Stimulated activated naive B cell treated with anti-CD40 and anti-IgM and Interleukin-4, amounts not matched to agents 10 μg/mL and 1 μg/mL and 100 μg/mL, for 72 hours (primary cell): ENCODE measurements around the gene CAMTA1.

ENCODE experiments used
- ATAC-seq, 2 donors: fragments of 150-1000 bp; cut with Tn5 transposase; replicated peaks; 2 replicates each; pipeline ENCODE4 v1.10.0; 2021; ENCODE audit warnings: moderate library complexity in 1 of 2
- DNase-seq: peaks from one replicate; pipeline ENCODE4 v3.0.0; 2021
- H3K27ac Mint-ChIP-seq: one replicate; pipeline ENCODE4 v1.8.0; 2022; ENCODE audit warnings: mild to moderate bottlenecking, mixed read lengths
- H3K27me3 Mint-ChIP-seq, 2 donors: one replicate each; pipeline ENCODE4 v1.8.0; 2022; ENCODE audit warnings: mixed read lengths in 2 of 2
- H3K36me3 Mint-ChIP-seq, 2 donors: one replicate each; pipeline ENCODE4 v1.8.0; 2022; ENCODE audit warnings: mixed read lengths in 2 of 2, mild to moderate bottlenecking in 1 of 2
- H3K4me1 Mint-ChIP-seq, 2 donors: one replicate each; pipeline ENCODE4 v1.8.0; 2022; ENCODE audit warnings: mixed read lengths in 2 of 2, mild to moderate bottlenecking in 1 of 2
- H3K4me3 Mint-ChIP-seq, 2 donors: one replicate each; pipeline ENCODE4 v1.8.0; 2022; ENCODE audit warnings: mild to moderate bottlenecking in 2 of 2, mixed read lengths in 2 of 2, moderate library complexity in 1 of 2
- H3K9me3 Mint-ChIP-seq, 2 donors: one replicate each; pipeline ENCODE4 v1.8.0; 2022; ENCODE audit warnings: mixed read lengths in 2 of 2, mild to moderate bottlenecking in 1 of 2

The CAMTA1 gene

GRCh38 chr1:7292036-7292681 lies 506.9 kb downstream of the CAMTA1 start:
- no peak overlapping the region for H3K4me3 Mint-ChIP-seq
- no peak overlapping the region for H3K27ac Mint-ChIP-seq
- H3K4me1 Mint-ChIP-seq: no peaks in the 10 kb centered on the region
- H3K9me3 Mint-ChIP-seq: peaks cover 3 to 7% of the 10 kb centered on the region in 2 donors
- no peak for DNase-seq
- H3K27me3 Mint-ChIP-seq: peaks cover 0 to 4% of the 10 kb centered on the region in 2 donors
- ATAC-seq: no peak
- no peaks in the 10 kb centered on the region for H3K36me3 Mint-ChIP-seq

- peaks cover 3 to 4% of the 10 kb centered on the region in 2 donors for H3K27me3 Mint-ChIP-seq
- H3K4me3 Mint-ChIP-seq: no peak overlapping the region
- ATAC-seq (no peak), DNase-seq (no peak)
- H3K27ac Mint-ChIP-seq: no peak overlapping the region
- H3K36me3 Mint-ChIP-seq: no peaks in the 10 kb centered on the region
- no peaks in the 10 kb centered on the region for H3K4me1 Mint-ChIP-seq
- peaks cover 3 to 7% of the 10 kb centered on the region in 2 donors for H3K9me3 Mint-ChIP-seq
Observed at GRCh38 chr1:7292714-7293419, 507.6 kb downstream of the CAMTA1 start.

GRCh38 chr1:7293702-7294629 lies 508.7 kb downstream of the CAMTA1 start:
- Mint-ChIP-seq H3K36me3 (no peaks in the 10 kb centered on the region), H3K4me3 (no peak overlapping the region), H3K27ac (no peak overlapping the region), H3K9me3 (peaks cover 3 to 7% of the 10 kb centered on the region in 2 donors), H3K27me3 (peaks cover 4 to 9% of the 10 kb centered on the region in 2 donors), H3K4me1 (no peaks in the 10 kb centered on the region)
- DNase-seq: no peak
- ATAC-seq: no peak

- H3K4me3 Mint-ChIP-seq: no peak overlapping the region
- H3K36me3 Mint-ChIP-seq: no peaks in the 10 kb centered on the region
- H3K9me3 Mint-ChIP-seq: peaks cover 3 to 7% of the 10 kb centered on the region in 2 donors
- ATAC-seq: no peak
- no peaks in the 10 kb centered on the region for H3K4me1 Mint-ChIP-seq
- no peak overlapping the region for H3K27ac Mint-ChIP-seq
- no peak for DNase-seq
- peaks cover 8 to 14% of the 10 kb centered on the region in 2 donors for H3K27me3 Mint-ChIP-seq
Observed at GRCh38 chr1:7294636-7295035, 509.4 kb downstream of the CAMTA1 start.

GRCh38 chr1:7295946-7296345 lies 510.7 kb downstream of the CAMTA1 start:
- H3K36me3 Mint-ChIP-seq: no peaks in the 10 kb centered on the region
- peaks cover 3 to 7% of the 10 kb centered on the region in 2 donors for H3K9me3 Mint-ChIP-seq
- H3K4me1 Mint-ChIP-seq: no peaks in the 10 kb centered on the region
- ATAC-seq (no peak), DNase-seq (no peak)
- H3K27me3 Mint-ChIP-seq: peaks cover 9 to 15% of the 10 kb centered on the region in 2 donors
- no peak overlapping the region for H3K27ac Mint-ChIP-seq
- H3K4me3 Mint-ChIP-seq: no peak overlapping the region

- H3K4me3 Mint-ChIP-seq: no peak overlapping the region
- ATAC-seq: no peak
- H3K36me3 Mint-ChIP-seq: no peaks in the 10 kb centered on the region
- no peak overlapping the region for H3K27ac Mint-ChIP-seq
- H3K9me3 Mint-ChIP-seq: peaks cover 3 to 7% of the 10 kb centered on the region in 2 donors
- H3K27me3 Mint-ChIP-seq: peaks cover 12 to 15% of the 10 kb centered on the region in 2 donors
- H3K4me1 Mint-ChIP-seq: no peaks in the 10 kb centered on the region
- DNase-seq: no peak
Observed at GRCh38 chr1:7296968-7297367, 511.7 kb downstream of the CAMTA1 start.

- DNase-seq (no peak), ATAC-seq (no peak)
- H3K4me3 Mint-ChIP-seq: no peak overlapping the region
- no peak overlapping the region for H3K27ac Mint-ChIP-seq
- peaks cover 12 to 15% of the 10 kb centered on the region in 2 donors for H3K27me3 Mint-ChIP-seq
- peaks cover 3 to 7% of the 10 kb centered on the region in 2 donors for H3K9me3 Mint-ChIP-seq
- H3K36me3 Mint-ChIP-seq: no peaks in the 10 kb centered on the region
- no peaks in the 10 kb centered on the region for H3K4me1 Mint-ChIP-seq
Observed at GRCh38 chr1:7298145-7298544, 512.9 kb downstream of the CAMTA1 start.

- Mint-ChIP-seq H3K4me1 (no peaks in the 10 kb centered on the region), H3K36me3 (no peaks in the 10 kb centered on the region), H3K27ac (no peak overlapping the region), H3K9me3 (peaks cover 3 to 7% of the 10 kb centered on the region in 2 donors), H3K27me3 (peaks cover 15 to 17% of the 10 kb centered on the region in 2 donors), H3K4me3 (no peak overlapping the region)
- ATAC-seq: no peak
- DNase-seq: no peak
Observed at GRCh38 chr1:7298749-7299151, 513.5 kb downstream of the CAMTA1 start.

- H3K9me3 Mint-ChIP-seq: peaks cover 3 to 7% of the 10 kb centered on the region in 2 donors
- ATAC-seq (no peak), DNase-seq (no peak)
- peaks cover 15 to 17% of the 10 kb centered on the region in 2 donors for H3K27me3 Mint-ChIP-seq
- no peak overlapping the region for H3K4me3 Mint-ChIP-seq
- no peaks in the 10 kb centered on the region for H3K4me1 Mint-ChIP-seq
- no peak overlapping the region for H3K27ac Mint-ChIP-seq
- H3K36me3 Mint-ChIP-seq: no peaks in the 10 kb centered on the region
Observed at GRCh38 chr1:7299329-7299799, 514.1 kb downstream of the CAMTA1 start.

- Mint-ChIP-seq H3K4me1 (no peaks in the 10 kb centered on the region), H3K9me3 (peaks cover 3 to 7% of the 10 kb centered on the region in 2 donors), H3K27me3 (peaks cover 13 to 15% of the 10 kb centered on the region in 2 donors), H3K36me3 (no peaks in the 10 kb centered on the region), H3K4me3 (no peak overlapping the region), H3K27ac (no peak overlapping the region)
- ATAC-seq (no peak), DNase-seq (no peak)
Observed at GRCh38 chr1:7299994-7300393, 514.7 kb downstream of the CAMTA1 start.

GRCh38 chr1:7300893-7301663 lies 515.8 kb downstream of the CAMTA1 start:
- peaks cover 4 to 7% of the 10 kb centered on the region in 2 donors for H3K9me3 Mint-ChIP-seq
- no peaks in the 10 kb centered on the region for H3K36me3 Mint-ChIP-seq
- H3K4me1 Mint-ChIP-seq: no peaks in the 10 kb centered on the region
- H3K4me3 Mint-ChIP-seq: no peak overlapping the region
- no peak for ATAC-seq
- no peak overlapping the region for H3K27ac Mint-ChIP-seq
- no peak for DNase-seq
- peaks cover 13 to 15% of the 10 kb centered on the region in 2 donors for H3K27me3 Mint-ChIP-seq

- Mint-ChIP-seq H3K27ac (no peak overlapping the region), H3K9me3 (peaks cover 2% of the 10 kb centered on the region in 2 donors), H3K36me3 (no peaks in the 10 kb centered on the region), H3K4me1 (no peaks in the 10 kb centered on the region), H3K27me3 (peaks cover 13 to 15% of the 10 kb centered on the region in 2 donors), H3K4me3 (no peak overlapping the region)
- ATAC-seq (no peak), DNase-seq (no peak)
Observed at GRCh38 chr1:7301664-7301981, 516.4 kb downstream of the CAMTA1 start.

- no peaks in the 10 kb centered on the region for H3K36me3 Mint-ChIP-seq
- H3K27me3 Mint-ChIP-seq: peaks cover 13 to 15% of the 10 kb centered on the region in 2 donors
- DNase-seq (no peak), ATAC-seq (no peak)
- H3K27ac Mint-ChIP-seq: no peak overlapping the region
- H3K4me3 Mint-ChIP-seq: no peak overlapping the region
- no peaks in the 10 kb centered on the region for H3K4me1 Mint-ChIP-seq
- H3K9me3 Mint-ChIP-seq: peaks cover 0 to 2% of the 10 kb centered on the region in 2 donors
Observed at GRCh38 chr1:7302126-7302525, 516.9 kb downstream of the CAMTA1 start.

GRCh38 chr1:7302873-7303272 lies 517.6 kb downstream of the CAMTA1 start:
- DNase-seq (no peak), ATAC-seq (no peak)
- H3K27me3 Mint-ChIP-seq: peaks cover 12 to 13% of the 10 kb centered on the region in 2 donors
- no peak overlapping the region for H3K27ac Mint-ChIP-seq
- no peaks in the 10 kb centered on the region for H3K4me1 Mint-ChIP-seq
- H3K4me3 Mint-ChIP-seq: no peak overlapping the region
- peaks cover 2 to 5% of the 10 kb centered on the region in 2 donors for H3K9me3 Mint-ChIP-seq
- H3K36me3 Mint-ChIP-seq: no peaks in the 10 kb centered on the region
